H9 (cell line): Measurements from ENCODE around the gene TMEM236. TPM values are rescaled to one million over a fixed set of nuclear protein-coding genes. Genes with fewer than 3 reads are reported as not detected.

ENCODE experiments used
- DNase-seq: peaks from one replicate; pipeline ENCODE4 v3.0.0-alpha.2; 2017
- H2AFZ ChIP-seq: one replicate; pipeline ENCODE4 v1.6.1; 2013; ENCODE audit warnings: mild to moderate bottlenecking, low read length, control low read depth, moderate library complexity
- H2AK5ac ChIP-seq: 2 replicates; pipeline ENCODE4 v1.6.1; 2013; ENCODE audit warnings: low read length, control low read depth, mixed read lengths; ENCODE audit not compliant: insufficient read length
- H2BK120ac ChIP-seq: one replicate; pipeline ENCODE4 v1.6.1; 2013; ENCODE audit warnings: low read depth, mild to moderate bottlenecking, low read length, control low read depth, inconsistent platforms; ENCODE audit not compliant: poor library complexity, severe bottlenecking
- H2BK12ac ChIP-seq: 2 replicates; pipeline ENCODE4 v1.6.1; 2013; ENCODE audit warnings: low read length, control low read depth, mixed read lengths, low read depth; ENCODE audit not compliant: insufficient read length
- H2BK15ac ChIP-seq: 2 replicates; pipeline ENCODE4 v1.6.1; 2013; ENCODE audit warnings: low read depth, low read length, control low read depth
- H2BK20ac ChIP-seq: one replicate; pipeline ENCODE4 v1.6.1; 2013; ENCODE audit warnings: low read depth, mild to moderate bottlenecking, low read length, control low read depth, inconsistent platforms; ENCODE audit not compliant: poor library complexity, severe bottlenecking
- H2BK5ac ChIP-seq: 2 replicates; pipeline ENCODE4 v1.6.1; 2013; ENCODE audit warnings: low read length, control low read depth, mixed read lengths; ENCODE audit not compliant: insufficient read length
- H3K14ac ChIP-seq: 2 replicates; pipeline ENCODE4 v1.6.1; 2013; ENCODE audit warnings: low read length, control low read depth; ENCODE audit not compliant: insufficient read depth
- H3K18ac ChIP-seq: 2 replicates; pipeline ENCODE4 v1.6.1; 2013; ENCODE audit warnings: low read depth, mild to moderate bottlenecking, mixed read lengths, low read length, control low read depth; ENCODE audit not compliant: insufficient read length
- H3K23ac ChIP-seq: 2 replicates; pipeline ENCODE4 v1.6.1; 2013; ENCODE audit warnings: low read length, control low read depth, mixed read lengths, low read depth; ENCODE audit not compliant: insufficient read length
- H3K23me2 ChIP-seq: 2 replicates; pipeline ENCODE4 v1.6.1; 2013; ENCODE audit warnings: low read depth, mild to moderate bottlenecking, mixed read lengths, low read length, control low read depth; ENCODE audit not compliant: insufficient read length, poor library complexity, severe bottlenecking
- H3K27ac ChIP-seq: 2 replicates; pipeline ENCODE4 v1.5.1; 2013; ENCODE audit warnings: low read length, control low read depth, mixed read lengths, low read depth; ENCODE audit not compliant: insufficient read length
- H3K27me3 ChIP-seq: 2 replicates; pipeline ENCODE4 v1.6.1; 2013; ENCODE audit warnings: low read length, control low read depth, inconsistent platforms; ENCODE audit not compliant: insufficient read depth
- H3K4ac ChIP-seq: 2 replicates; pipeline ENCODE4 v1.6.1; 2013; ENCODE audit warnings: low read depth, mild to moderate bottlenecking, control low read depth, inconsistent platforms, low read length, moderate library complexity
- H3K4me1 ChIP-seq: 2 replicates; pipeline ENCODE4 v1.6.1; 2013; ENCODE audit warnings: low read length, control low read depth, inconsistent platforms; ENCODE audit not compliant: insufficient read depth
- H3K4me2 ChIP-seq: 2 replicates; pipeline ENCODE4 v1.6.1; 2013; ENCODE audit warnings: low read length, control low read depth, mixed read lengths; ENCODE audit not compliant: insufficient read length, insufficient read depth
- H3K56ac ChIP-seq: 2 replicates; pipeline ENCODE4 v1.6.1; 2013; ENCODE audit warnings: low read depth, mild to moderate bottlenecking, mixed read lengths, low read length, control low read depth; ENCODE audit not compliant: insufficient read length
- H3K79me1 ChIP-seq: 2 replicates; pipeline ENCODE4 v1.6.1; 2013; ENCODE audit warnings: low read depth, mild to moderate bottlenecking, moderate library complexity, low read length, control low read depth, inconsistent platforms; ENCODE audit not compliant: insufficient read depth, poor library complexity, severe bottlenecking
- H3K79me2 ChIP-seq: 2 replicates; pipeline ENCODE4 v1.6.1; 2013; ENCODE audit warnings: low read length, control low read depth, inconsistent platforms; ENCODE audit not compliant: insufficient read depth
- H3K9ac ChIP-seq: 2 replicates; pipeline ENCODE4 v1.6.1; 2013; ENCODE audit warnings: low read length, control low read depth, mixed read lengths; ENCODE audit not compliant: insufficient read length; ENCODE audit errors: extremely low read depth
- H3K9me3 ChIP-seq: one replicate; pipeline ENCODE4 v1.6.1; 2013; ENCODE audit warnings: low read depth, low read length, inconsistent platforms; ENCODE audit not compliant: control insufficient read depth
- H3T11ph ChIP-seq: one replicate; pipeline ENCODE4 v1.6.1; 2013; ENCODE audit warnings: mild to moderate bottlenecking, low read length, control low read depth, inconsistent platforms
- H4K20me1 ChIP-seq: one replicate; pipeline ENCODE4 v1.6.1; 2013; ENCODE audit not compliant: control insufficient read depth, insufficient read length, insufficient read depth
- H4K5ac ChIP-seq: 2 replicates; pipeline ENCODE4 v1.6.1; 2013; ENCODE audit warnings: low read depth, mild to moderate bottlenecking, mixed read lengths, low read length, control low read depth; ENCODE audit not compliant: insufficient read length
- H4K8ac ChIP-seq: replicated peaks from 2 replicates; pipeline ENCODE4 v1.6.1; 2013; ENCODE audit warnings: low read length, control low read depth, mixed read lengths, low read depth; ENCODE audit not compliant: insufficient read length
- H4K91ac ChIP-seq: 2 replicates; pipeline ENCODE4 v1.6.1; 2013; ENCODE audit warnings: low read depth, mild to moderate bottlenecking, moderate library complexity, mixed read lengths, low read length, control low read depth; ENCODE audit not compliant: insufficient read length
- H3K27ac Mint-ChIP-seq, 3 experiments: 2 replicates in 2 of 3; 3 replicates in 1 of 3; pipeline ENCODE4 v1.8.0; 2020 to 2021; ENCODE audit warnings: mixed read lengths in 3 of 3, mild to moderate bottlenecking in 1 of 3, moderate library complexity in 1 of 3
- H3K27me3 Mint-ChIP-seq: 2 replicates; pipeline ENCODE4 v1.8.0; 2021; ENCODE audit warnings: low read depth, mild to moderate bottlenecking, moderate library complexity, mixed read lengths
- H3K36me3 Mint-ChIP-seq, 3 experiments: 2 replicates in 2 of 3; 3 replicates in 1 of 3; pipeline ENCODE4 v1.8.0; 2020 to 2021; ENCODE audit warnings: low read depth in 3 of 3, mixed read lengths in 3 of 3; ENCODE audit not compliant: insufficient read depth in 1 of 3
- H3K4me1 Mint-ChIP-seq, 2 experiments: 2 replicates each; pipeline ENCODE4 v1.8.0; 2020; ENCODE audit warnings: mixed read lengths in 2 of 2
- H3K4me3 Mint-ChIP-seq, 2 experiments: 2 replicates in 1 of 2; 3 replicates in 1 of 2; pipeline ENCODE4 v1.8.0; 2020 to 2021; ENCODE audit warnings: mild to moderate bottlenecking in 2 of 2, mixed read lengths in 2 of 2, moderate library complexity in 1 of 2
- H3K9me3 Mint-ChIP-seq, 2 experiments: 2 replicates in 1 of 2; 3 replicates in 1 of 2; pipeline ENCODE4 v1.8.0; 2020; ENCODE audit warnings: mild to moderate bottlenecking in 2 of 2, mixed read lengths in 2 of 2, moderate library complexity in 1 of 2
- WGBS: extraction: QIAGEN DNeasy Blood & Tissue Kit; methylation state at CpG from one replicate; pipeline ENCODE4 v1.1.7; 2013; ENCODE audit warnings: missing lambda C conversion rate, low lambda C conversion rate, mixed read lengths; ENCODE audit not compliant: insufficient read length; ENCODE audit errors: extremely low coverage; 5-methylcytosine and 5-hydroxymethylcytosine counted together
- total RNA-seq: library from RNA; stranded (reverse); gene quantifications from 2 replicates; pipeline ENCODE4 v1.2.1, GENCODE V29; 2021
- TF ChIP-seq, protein P1 (sequence below): fragments of 200-600 bp; sonication (generic); conservative IDR thresholded peaks from 3 replicates; pipeline ENCODE4 v1.8.0; 2021; ENCODE audit warnings: antibody characterized with exemption, mild to moderate bottlenecking

The TMEM236 gene
- total RNA-seq, 1 experiment from 2014 or later = not detected

- H3K56ac ChIP-seq = no peak overlapping the region
- no peak overlapping the region for H2BK20ac ChIP-seq
- H3K36me3 Mint-ChIP-seq = no peaks in the 10 kb centered on the region
- TF ChIP-seq, protein P1, sequence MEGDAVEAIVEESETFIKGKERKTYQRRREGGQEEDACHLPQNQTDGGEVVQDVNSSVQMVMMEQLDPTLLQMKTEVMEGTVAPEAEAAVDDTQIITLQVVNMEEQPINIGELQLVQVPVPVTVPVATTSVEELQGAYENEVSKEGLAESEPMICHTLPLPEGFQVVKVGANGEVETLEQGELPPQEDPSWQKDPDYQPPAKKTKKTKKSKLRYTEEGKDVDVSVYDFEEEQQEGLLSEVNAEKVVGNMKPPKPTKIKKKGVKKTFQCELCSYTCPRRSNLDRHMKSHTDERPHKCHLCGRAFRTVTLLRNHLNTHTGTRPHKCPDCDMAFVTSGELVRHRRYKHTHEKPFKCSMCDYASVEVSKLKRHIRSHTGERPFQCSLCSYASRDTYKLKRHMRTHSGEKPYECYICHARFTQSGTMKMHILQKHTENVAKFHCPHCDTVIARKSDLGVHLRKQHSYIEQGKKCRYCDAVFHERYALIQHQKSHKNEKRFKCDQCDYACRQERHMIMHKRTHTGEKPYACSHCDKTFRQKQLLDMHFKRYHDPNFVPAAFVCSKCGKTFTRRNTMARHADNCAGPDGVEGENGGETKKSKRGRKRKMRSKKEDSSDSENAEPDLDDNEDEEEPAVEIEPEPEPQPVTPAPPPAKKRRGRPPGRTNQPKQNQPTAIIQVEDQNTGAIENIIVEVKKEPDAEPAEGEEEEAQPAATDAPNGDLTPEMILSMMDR = no peak
- no peak overlapping the region for H3K4me3 Mint-ChIP-seq
- H3K18ac ChIP-seq = no peak overlapping the region
- H3K79me1 ChIP-seq = no peaks in the 10 kb centered on the region
- no peak overlapping the region for H2BK12ac ChIP-seq
- no peak overlapping the region for H2BK120ac ChIP-seq
- H3K9me3 ChIP-seq = no peaks in the 10 kb centered on the region
- no peaks in the 10 kb centered on the region for H3K27me3 ChIP-seq
- no peak overlapping the region for H2AK5ac ChIP-seq
- H2BK15ac ChIP-seq = no peak overlapping the region
- WGBS = no CpG with 5 or more reads among the region's 11 CpGs
- H4K91ac ChIP-seq = no peak overlapping the region
- H3K27ac ChIP-seq = no peak overlapping the region
- H3T11ph ChIP-seq = no peak overlapping the region
- no peak overlapping the region for H3K23ac ChIP-seq
- H3K4me2 ChIP-seq = no peak overlapping the region
- H3K4me1 Mint-ChIP-seq = peaks cover 7 to 8% of the 10 kb centered on the region in 2 experiments; a peak in 3 of 4 replicates
- H4K8ac ChIP-seq = no peak overlapping the region
- H3K9ac ChIP-seq = no peak overlapping the region
- H3K4me1 ChIP-seq = no peaks in the 10 kb centered on the region
- H3K27me3 Mint-ChIP-seq = no peaks in the 10 kb centered on the region
- no peak overlapping the region for H2AFZ ChIP-seq
- no peak overlapping the region for H2BK5ac ChIP-seq
- no peaks in the 10 kb centered on the region for H3K23me2 ChIP-seq
- no peaks in the 10 kb centered on the region for H4K20me1 ChIP-seq
- H3K9me3 Mint-ChIP-seq = peaks cover 0 to 2% of the 10 kb centered on the region in 2 experiments; a peak in 1 of 5 replicates
- H3K27ac Mint-ChIP-seq = no peak overlapping the region
- DNase-seq = no peak
- H3K4ac ChIP-seq = no peak overlapping the region
- H3K79me2 ChIP-seq = no peaks in the 10 kb centered on the region
- H3K14ac ChIP-seq = no peak overlapping the region
- no peak overlapping the region for H4K5ac ChIP-seq
Measured at GRCh38 chr10:17802350-17802749, 50.3 kb downstream of the TMEM236 start.
